Ovary (tissue), 3 donors: ENCODE measurements around the gene HSDL2.

Experiments
- CTCF ChIP-seq, 3 donors: fragments of 450-650 bp in 2 of 3; fragments of 200-600 bp in 1 of 3; IDR thresholded peaks; one replicate each; pipeline versions ENCODE4 v1.5.1 to v1.8.0; 2016 to 2022; ENCODE audit warnings: antibody characterized with exemption in 3 of 3, mild to moderate bottlenecking in 1 of 3
- EP300 ChIP-seq: sonication (generic); formaldehyde crosslinking; IDR thresholded peaks from one replicate; pipeline ENCODE4 v1.6.1; 2017; ENCODE audit warnings: antibody characterized with exemption
- POLR2A ChIP-seq: fragments of 450-650 bp; IDR thresholded peaks from one replicate; pipeline ENCODE4 v1.6.1; 2017; ENCODE audit warnings: antibody characterized with exemption, mild to moderate bottlenecking, moderate library complexity
- donor health status: DM: no; HTN: no; CAD: no.

- TF ChIP-seq CTCF (IDR thresholded peaks at IDR 0.05) (no peak), POLR2A (no peak), EP300 (no peak)
Measured at GRCh38 chr9:112434487-112434886, 54.6 kb downstream of the HSDL2 start.
